Skin of body (tissue), 2 donors: ENCODE data around the gene TAGLN2. TPM values are rescaled to one million over a fixed set of nuclear protein-coding genes. Genes with fewer than 3 reads are reported as not detected.
"Not testable (repeated sequence)": the region's sequence is repeated elsewhere in the genome, so short reads cannot be mapped to it uniquely, and the experiment has no call there.

ENCODE experiments used
- DNase-seq: peaks from one replicate; lab custom pipeline; 2025; lab: John Stamatoyannopoulos, UW
- total RNA-seq: library from RNA; depleted of rRNA; stranded (reverse); fragments of >200 nt; gene quantifications from one replicate; pipeline ENCODE4 v1.2.3, GENCODE V29; 2014

Gene TAGLN2
- total RNA-seq, 1 donor from 2014 or later: 145 TPM

DNA sequence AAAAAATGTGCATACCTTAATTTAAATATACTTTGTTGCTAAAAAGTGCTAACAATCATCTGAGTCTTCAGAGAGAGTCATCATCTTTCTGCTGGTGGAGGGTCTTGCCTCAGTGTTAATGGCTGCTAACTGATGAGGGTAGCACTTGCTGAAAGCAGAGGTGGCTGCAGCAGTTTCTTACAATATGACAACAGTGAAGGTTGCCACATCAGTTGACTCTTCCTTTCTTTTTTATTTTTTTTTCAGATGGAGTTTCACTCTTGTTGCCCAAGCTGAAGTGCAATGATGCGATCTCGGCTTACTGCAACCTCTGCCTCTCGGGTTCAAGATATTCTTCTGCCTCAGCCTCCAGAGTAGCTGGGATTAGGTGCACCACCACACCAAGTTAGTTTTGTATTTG, 22.8 kb downstream of the TAGLN2 start:
- DNase-seq: no peak

DNA sequence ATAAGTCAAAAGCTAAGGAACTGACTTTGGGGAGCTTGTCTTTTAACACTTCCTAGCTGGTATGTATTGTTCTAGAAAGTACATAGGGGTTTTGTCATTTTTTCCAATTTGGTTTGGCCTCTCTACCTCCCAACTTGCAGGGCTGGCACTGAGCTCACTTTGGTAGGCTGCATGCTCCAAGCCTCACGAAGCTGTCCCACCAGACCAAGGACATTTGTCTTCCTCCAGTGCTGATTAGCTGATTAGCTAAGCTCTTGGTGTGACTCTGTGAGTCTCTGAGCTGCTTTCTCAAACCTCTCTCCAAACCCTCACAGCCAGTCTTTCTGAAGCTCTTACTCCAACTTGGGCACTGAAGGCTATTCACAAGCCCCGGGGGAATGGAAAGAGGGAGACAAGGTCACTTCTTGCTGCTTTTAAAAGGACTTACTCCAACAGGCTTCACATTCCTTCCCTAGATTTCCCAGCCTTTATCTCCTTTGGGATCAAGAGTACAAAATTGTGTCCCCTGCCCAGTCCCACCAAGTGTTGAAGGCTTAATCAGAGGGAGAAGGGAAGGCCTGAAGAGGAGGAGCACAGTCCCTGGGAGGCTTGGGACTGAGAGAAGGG, 24.4 kb downstream of the TAGLN2 start:
- DNase-seq: peak; percentile 15

GRCh38 chr1:159900086-159900680, 25.1 kb downstream of the TAGLN2 start, which contains the start of gene CFAP45:
Gene CFAP45 (minus strand): TSS chr1:159900165. CDS start chr1:159900098, 67 bp downstream.
- peak; percentile 56 for DNase-seq

GRCh38 chr1:159899634-159900033, 25.7 kb downstream of the TAGLN2 start:
- not testable (repeated sequence) for DNase-seq

- no peak for DNase-seq
Measured at GRCh38 chr1:159898527-159898926, 26.8 kb downstream of the TAGLN2 start.

DNA sequence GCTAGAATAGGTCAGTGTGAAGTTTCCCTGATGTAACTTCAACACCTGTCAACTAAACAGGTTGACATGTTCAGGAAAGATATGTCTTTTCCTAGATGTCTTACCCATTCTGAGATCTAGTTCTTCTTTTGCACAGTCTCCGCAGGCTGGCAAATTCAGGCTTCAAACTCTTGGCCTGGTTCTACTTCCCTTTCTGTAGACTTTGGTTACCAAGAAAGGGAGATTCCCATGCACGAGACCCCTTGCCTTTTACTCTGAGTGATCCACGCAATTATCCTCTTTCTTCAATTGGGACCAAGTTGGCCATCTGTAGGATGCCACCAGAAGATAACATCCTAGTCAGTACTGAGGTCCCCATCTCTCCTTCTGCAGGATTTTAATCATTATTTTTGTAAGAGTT, 27.3 kb downstream of the TAGLN2 start:
- DNase-seq: no peak

DNA sequence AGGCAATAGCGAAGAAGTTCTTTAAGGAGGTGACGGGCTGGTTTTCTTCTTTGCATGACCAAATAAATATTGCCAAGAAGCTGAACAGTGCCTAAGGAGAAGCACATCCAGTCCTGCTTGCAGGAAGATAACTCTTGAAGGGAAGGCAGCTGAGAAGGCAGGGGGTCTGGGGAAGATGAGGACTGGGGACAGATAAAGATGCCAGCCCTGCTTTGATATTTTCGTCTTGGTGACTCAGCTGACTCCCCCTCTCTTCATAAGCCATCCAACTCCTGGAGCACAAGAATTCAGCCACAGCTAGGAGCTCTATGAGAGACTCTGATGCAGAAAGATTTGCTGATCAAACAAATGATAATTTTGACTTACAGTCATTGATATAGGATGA, 28.8 kb downstream of the TAGLN2 start:
- no peak for DNase-seq

DNA sequence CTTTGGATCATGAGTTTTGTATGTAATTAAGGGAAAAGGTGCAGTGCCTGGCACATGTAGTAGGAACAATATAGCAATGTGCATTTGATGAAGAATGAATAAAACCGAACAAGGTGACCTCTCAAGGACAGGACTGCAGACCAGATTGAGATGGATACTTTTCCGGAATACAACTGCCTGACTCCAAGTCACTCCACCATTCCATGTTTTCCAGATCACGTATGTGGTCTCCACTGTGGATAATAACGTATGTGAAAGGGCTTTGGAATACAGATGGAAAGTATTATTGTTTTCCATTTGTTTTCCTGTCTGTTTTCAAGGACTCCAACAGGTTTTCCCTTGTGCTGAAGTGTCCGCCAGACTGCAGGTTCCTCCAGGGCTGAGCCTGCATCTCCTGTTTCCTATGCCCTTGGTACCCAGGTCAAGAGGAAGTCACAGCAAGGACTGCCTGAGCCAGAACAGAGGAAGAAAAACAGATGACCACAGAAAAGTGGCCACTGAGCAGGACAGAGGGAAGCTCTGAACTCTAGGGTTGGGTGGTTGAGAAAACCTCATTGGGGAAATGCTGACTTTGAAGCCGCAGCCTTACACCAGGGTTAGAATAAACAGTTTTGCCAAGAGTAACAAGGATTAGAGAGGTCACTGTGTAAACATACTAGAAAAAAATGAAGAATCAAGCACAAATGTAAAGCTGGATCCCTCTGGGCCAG, 29.3 kb downstream of the TAGLN2 start:
- peak; percentile 34 for DNase-seq

- DNase-seq: no peak
Measured at GRCh38 chr1:159895286-159895685, 30.0 kb downstream of the TAGLN2 start.

GRCh38 chr1:159892944-159893343, 32.4 kb downstream of the TAGLN2 start:
- DNase-seq: no peak

DNA sequence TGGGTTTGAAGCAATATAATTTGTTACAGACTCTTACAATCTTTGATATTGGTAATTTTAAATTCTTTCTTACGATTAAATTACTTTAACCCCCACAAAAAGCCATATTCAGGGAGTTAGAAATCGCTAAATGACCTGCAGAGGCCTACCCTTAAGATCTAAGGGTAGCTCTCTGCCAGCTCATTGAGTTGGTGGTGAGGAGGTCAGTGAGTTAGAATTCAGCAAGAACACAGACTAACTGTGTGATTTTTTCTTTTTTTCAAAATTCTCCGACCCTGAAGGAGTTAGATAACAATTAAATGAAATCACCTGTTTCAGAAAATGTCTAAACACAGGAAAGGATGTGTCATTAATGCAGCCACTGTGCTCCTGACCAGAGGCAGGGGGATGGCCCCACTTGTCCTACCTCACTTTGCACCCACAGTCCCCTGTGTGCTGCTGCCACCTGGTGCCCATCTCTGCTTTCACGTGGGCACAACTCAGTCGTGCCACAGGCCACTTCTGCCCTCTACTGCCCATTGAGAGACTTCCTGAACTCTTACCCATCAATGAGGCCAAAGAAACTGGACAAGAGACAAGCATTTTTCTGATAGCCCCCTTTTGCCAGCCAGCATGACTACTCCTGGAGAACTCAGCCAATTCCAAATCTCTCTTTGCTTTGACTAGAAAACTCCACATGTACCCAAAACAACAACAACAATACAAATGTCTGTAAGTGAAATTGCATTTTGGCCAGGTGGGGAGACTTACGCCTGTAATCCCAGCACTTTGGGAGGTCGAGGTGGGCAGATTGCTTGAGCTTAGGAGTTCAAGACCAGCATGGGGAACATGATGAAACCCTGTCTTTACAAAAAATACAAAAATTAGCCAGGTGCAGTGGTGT, 33.8 kb downstream of the TAGLN2 start:
- DNase-seq: peak; percentile 37

DNA sequence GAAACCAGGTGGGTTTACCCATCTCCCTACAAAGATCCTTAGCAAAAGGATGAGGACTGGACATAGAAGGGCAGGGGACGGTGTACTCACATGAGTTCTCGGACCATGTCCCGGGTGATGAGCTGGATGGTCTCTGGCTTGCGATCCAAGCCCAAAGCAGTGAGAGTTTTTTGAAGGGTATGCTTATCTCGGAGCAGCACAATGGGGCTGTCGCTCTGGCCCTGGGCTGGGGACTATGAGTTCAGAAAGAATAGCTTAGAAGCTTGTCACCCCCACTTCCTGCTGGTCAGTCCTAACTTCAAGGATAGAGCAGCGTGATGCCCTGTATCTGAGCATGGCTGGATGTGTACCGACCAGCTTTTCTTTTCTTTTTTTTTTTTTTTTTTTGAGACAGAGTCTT, 34.9 kb downstream of the TAGLN2 start:
- no peak for DNase-seq

- peak; percentile 49 for DNase-seq
Measured at GRCh38 chr1:159889821-159890252, 35.5 kb downstream of the TAGLN2 start.

DNA sequence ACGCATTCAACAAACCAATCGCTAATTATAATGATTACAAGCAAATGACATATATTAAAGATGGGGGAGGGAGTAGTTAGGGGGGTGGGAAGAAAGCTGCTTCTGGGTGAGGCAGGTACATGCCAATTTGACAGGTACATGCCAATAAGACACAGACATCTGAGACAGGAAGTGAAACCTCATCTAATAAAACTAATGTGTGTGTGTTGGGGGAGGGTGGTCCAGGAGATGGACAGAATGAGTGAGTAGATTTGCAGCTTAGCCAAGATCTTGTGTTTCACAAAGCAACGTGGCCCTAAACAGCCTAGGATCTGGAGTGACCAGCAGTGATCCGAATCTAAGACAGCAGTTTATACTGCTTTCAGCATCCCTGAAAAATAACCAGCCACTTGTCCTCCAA, 36.1 kb downstream of the TAGLN2 start:
- no peak for DNase-seq

GRCh38 chr1:159884296-159884695, 41.0 kb downstream of the TAGLN2 start:
- DNase-seq: no peak

DNA sequence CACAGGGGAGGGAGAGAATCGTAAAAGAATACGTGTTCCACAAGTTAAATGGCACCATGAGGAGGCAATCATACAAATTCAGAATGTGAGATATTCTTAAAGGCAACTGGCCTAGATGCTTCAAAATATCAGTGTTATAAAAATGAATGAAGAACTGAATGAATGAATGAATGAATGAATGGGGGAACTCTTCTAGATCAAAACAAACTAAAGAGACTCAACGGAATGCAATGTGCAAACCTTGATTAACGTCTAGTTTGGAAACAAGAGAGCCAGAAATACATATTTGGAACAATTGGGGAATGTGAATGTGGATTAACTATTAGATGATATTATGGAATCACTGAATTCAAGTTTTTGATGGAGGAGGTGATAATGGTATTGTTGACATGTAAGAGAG, 42.2 kb downstream of the TAGLN2 start:
- no peak for DNase-seq

DNA sequence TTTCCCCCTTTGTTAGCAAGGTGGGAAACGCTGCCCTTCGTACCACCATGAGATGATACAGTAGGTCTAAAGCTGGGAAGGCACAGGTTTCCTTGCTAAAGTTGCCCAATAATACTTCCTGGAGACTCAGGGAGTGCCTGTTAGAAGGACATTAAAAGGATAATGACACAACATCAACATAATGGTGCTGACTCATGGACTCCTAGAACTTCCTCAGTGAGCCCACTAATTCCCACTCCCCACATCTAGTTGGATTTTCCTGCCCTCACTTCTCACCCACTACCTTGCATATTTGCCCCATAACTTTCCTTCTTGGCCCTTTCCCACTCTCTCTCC, 42.8 kb downstream of the TAGLN2 start:
- DNase-seq: no peak

DNA sequence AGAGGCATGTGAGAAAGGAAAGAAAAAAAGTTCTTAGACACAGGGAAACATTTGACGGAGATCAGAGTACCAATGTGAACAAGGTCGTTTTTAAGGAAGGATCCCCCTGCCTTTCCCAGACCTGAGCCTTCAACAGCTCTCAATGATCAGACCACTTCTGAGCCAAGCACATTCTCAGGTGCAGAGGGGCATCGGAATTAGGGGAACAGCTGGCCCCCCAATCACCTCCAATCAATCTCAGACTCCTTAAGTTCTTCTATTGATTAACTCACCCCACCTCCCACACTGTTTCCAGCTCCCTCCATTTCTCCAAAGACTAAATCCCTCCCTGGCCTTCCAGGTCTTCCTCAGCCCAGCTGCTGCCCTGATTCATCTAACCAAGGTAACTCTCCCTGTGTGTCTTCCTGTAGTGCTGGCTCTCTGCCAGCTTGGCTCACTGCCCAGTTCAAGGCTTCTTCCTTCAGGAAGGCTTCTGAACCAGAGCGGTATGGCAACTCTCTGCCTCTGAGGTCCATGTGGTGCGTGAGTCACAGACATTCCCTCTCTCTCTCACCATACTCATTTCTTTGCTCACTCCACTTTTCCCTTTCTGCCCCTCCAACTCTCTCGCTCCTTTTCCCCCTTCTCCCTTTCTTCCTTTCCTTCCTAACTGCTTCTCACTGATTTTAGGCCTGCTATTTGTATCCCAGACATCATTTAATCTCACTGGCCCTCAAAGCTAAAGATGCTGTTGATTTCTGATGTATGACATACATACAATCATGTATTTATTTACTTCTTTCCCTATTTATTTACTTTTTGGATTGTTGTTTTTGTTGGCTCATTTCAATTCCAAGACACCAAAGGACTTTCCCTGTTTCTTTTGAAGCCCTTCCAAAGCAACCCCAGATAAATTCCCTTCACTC, 43.4 kb downstream of the TAGLN2 start:
- DNase-seq: peak; percentile 30

DNA sequence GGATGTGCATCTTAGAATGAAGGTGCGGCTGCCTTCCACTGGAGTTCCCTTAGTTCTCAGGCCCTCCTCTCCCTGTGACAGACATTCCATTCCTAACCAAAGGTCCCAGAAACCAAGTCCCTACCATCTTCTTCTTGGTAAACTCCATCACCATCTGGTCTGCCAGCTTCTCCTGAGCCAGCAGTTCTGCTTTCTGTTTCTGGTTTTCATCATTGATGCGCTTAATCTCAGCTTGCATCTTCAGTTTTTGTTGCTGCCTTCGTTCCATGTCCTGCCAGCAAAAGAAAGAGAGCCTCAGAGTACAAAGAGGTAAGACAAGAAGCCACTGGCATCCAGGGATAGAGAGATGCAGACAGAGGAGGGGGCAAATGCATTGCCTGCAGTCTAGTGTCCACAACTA, 44.9 kb downstream of the TAGLN2 start:
- no peak for DNase-seq

- DNase-seq: no peak
Measured at GRCh38 chr1:159879977-159880376, 45.3 kb downstream of the TAGLN2 start.

- DNase-seq: no peak
Measured at GRCh38 chr1:159879136-159879535, 46.2 kb downstream of the TAGLN2 start.
